Measurements from ENCODE around the gene AGMO.

DNA sequence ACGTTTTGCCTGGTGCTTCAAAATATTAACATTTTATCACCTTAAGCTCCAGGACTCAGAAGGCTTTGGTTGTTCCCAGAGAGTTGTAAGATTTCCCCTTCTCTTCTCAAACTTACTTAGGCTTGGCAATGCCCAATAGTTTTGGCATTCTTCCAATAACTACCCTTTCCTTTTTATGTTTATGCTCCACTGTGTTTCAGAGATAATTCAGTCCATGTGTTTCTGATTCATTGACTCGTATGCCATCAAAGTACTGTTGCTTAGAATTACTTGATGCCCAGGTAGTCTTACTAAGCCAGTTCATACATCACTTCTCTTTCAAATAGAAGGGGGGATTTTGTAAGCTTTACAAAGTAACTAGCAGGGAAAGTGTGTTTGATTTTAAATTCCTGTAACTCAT lies 66.6 kb downstream of the AGMO start:
- TF ChIP-seq, protein P1, sequence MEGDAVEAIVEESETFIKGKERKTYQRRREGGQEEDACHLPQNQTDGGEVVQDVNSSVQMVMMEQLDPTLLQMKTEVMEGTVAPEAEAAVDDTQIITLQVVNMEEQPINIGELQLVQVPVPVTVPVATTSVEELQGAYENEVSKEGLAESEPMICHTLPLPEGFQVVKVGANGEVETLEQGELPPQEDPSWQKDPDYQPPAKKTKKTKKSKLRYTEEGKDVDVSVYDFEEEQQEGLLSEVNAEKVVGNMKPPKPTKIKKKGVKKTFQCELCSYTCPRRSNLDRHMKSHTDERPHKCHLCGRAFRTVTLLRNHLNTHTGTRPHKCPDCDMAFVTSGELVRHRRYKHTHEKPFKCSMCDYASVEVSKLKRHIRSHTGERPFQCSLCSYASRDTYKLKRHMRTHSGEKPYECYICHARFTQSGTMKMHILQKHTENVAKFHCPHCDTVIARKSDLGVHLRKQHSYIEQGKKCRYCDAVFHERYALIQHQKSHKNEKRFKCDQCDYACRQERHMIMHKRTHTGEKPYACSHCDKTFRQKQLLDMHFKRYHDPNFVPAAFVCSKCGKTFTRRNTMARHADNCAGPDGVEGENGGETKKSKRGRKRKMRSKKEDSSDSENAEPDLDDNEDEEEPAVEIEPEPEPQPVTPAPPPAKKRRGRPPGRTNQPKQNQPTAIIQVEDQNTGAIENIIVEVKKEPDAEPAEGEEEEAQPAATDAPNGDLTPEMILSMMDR (IDR thresholded peaks at IDR 0.05; ENCODE audit: low read depth, low read length) = no peak
- TF ChIP-seq POLR2A (IDR thresholded peaks at IDR 0.05; ENCODE audit: extremely low read depth, insufficient read length) (no peak), MYC (IDR thresholded peaks at IDR 0.05; ENCODE audit: low read depth, low read length) (no peak)
- TF ChIP-seq, protein P2, sequence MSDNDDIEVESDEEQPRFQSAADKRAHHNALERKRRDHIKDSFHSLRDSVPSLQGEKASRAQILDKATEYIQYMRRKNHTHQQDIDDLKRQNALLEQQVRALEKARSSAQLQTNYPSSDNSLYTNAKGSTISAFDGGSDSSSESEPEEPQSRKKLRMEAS (IDR thresholded peaks at IDR 0.05; ENCODE audit: low read depth, low read length) = no peak
